PC-3 (cell line): ENCODE results near the gene KIAA2012.

Experiments
- EZH2 ChIP-seq: fragments of 300-600 bp; sonication (generic); IDR thresholded peaks from one replicate; pipeline ENCODE4 v1.6.1; 2017; ENCODE audit warnings: antibody characterized with exemption, mild to moderate bottlenecking, low read length; ENCODE audit not compliant: unreplicated experiment
- EZH2phosphoT487 ChIP-seq: fragments of 300-600 bp; sonication (generic); IDR thresholded peaks from 2 replicates; pipeline ENCODE4 v1.6.1; 2018; ENCODE audit warnings: mild to moderate bottlenecking, antibody characterized with exemption, low read length, borderline replicate concordance
- TF ChIP-seq, protein P1 (sequence below): fragments of 300-600 bp; sonication (generic); conservative IDR thresholded peaks from 2 replicates; pipeline ENCODE4 v1.5.1; 2017; ENCODE audit warnings: antibody characterized with exemption, low read depth, mild to moderate bottlenecking, low read length

DNA sequence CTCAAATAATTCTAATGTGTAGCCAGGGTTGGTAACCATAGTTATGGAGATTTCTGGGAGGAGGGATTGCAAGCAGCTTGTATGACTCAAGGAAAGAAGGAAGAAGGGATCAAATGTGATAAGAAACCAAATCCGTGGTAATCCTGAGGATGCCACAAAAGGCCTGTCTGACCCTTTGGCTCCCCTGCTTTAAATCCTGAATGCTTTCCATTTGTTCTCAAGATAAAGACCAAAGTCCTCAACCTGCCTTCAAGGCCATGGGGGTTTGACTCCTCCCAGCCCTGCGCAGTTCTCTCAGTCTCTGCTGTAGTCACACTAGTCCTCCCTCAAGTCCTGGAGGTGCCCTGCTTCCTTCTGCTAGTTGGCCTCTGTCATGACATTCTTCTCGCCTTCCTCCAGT is 91.4 kb downstream of the KIAA2012 start:
- TF ChIP-seq, protein P1, sequence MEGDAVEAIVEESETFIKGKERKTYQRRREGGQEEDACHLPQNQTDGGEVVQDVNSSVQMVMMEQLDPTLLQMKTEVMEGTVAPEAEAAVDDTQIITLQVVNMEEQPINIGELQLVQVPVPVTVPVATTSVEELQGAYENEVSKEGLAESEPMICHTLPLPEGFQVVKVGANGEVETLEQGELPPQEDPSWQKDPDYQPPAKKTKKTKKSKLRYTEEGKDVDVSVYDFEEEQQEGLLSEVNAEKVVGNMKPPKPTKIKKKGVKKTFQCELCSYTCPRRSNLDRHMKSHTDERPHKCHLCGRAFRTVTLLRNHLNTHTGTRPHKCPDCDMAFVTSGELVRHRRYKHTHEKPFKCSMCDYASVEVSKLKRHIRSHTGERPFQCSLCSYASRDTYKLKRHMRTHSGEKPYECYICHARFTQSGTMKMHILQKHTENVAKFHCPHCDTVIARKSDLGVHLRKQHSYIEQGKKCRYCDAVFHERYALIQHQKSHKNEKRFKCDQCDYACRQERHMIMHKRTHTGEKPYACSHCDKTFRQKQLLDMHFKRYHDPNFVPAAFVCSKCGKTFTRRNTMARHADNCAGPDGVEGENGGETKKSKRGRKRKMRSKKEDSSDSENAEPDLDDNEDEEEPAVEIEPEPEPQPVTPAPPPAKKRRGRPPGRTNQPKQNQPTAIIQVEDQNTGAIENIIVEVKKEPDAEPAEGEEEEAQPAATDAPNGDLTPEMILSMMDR, result no peak
- no peak for TF ChIP-seq EZH2phosphoT487
- no peak for TF ChIP-seq EZH2
